ENCODE data around the gene SALL4. TPM values are rescaled to one million over a fixed set of nuclear protein-coding genes. Genes with fewer than 3 reads are reported as not detected.

SALL4 gene
- total and polyA plus RNA-seq, 4 donors: 0.16 to 3.6 (median 1.4) TPM

GRCh38 chr20:51749674-51750036, 52.7 kb downstream of the SALL4 start:
- H3K4me1 ChIP-seq (ENCODE audit: control insufficient read depth in 4 of 4, insufficient read depth in 4 of 4, low read length in 3 of 4): peaks cover 4 to 24% (median 8%) of the 10 kb centered on the region in 4 donors
- no peak for TF ChIP-seq FOXA2 (IDR thresholded peaks at IDR 0.05)
- TF ChIP-seq TAF1 (conservative IDR thresholded peaks at IDR 0.05): no peak
- TF ChIP-seq ATF3 (IDR thresholded peaks at IDR 0.05): no peak
- no peak for TF ChIP-seq RXRA (IDR thresholded peaks at IDR 0.05)
- no peak for TF ChIP-seq HNF4A (conservative IDR thresholded peaks at IDR 0.05)
- TF ChIP-seq YY1 (IDR thresholded peaks at IDR 0.05): no peak
- no peak for TF ChIP-seq NR2F2 (IDR thresholded peaks at IDR 0.05)
- no peak for TF ChIP-seq REST (IDR thresholded peaks at IDR 0.05)
- no peak for TF ChIP-seq GABPA (IDR thresholded peaks at IDR 0.05 in 1 of 2, conservative IDR thresholded peaks at IDR 0.05 in 1 of 2)
- TF ChIP-seq SP1 (IDR thresholded peaks at IDR 0.05): no peak
- no peak for TF ChIP-seq CTCF (IDR thresholded peaks at IDR 0.05; ENCODE audit: low read depth, low read length, missing input control)
- no peak for TF ChIP-seq EGR1 (IDR thresholded peaks at IDR 0.05; ENCODE audit: low read depth in 2 of 2)
- no peak for TF ChIP-seq RAD21 (IDR thresholded peaks at IDR 0.05)
- TF ChIP-seq ZBTB33 (IDR thresholded peaks at IDR 0.05): no peak
- TF ChIP-seq HNF4G (IDR thresholded peaks at IDR 0.05): no peak
- no peak for TF ChIP-seq JUND (IDR thresholded peaks at IDR 0.05)
- no peaks in the 10 kb centered on the region for H3K9me3 ChIP-seq (ENCODE audit: control insufficient read depth in 4 of 4, low read length in 3 of 4)
- WGBS: 34% methylated on average over 1 of the region's 1 CpG
- H3K9ac ChIP-seq (ENCODE audit: low read depth in 1 of 2, low read length in 2 of 2): peak overlapping the region; percentile 11 to 25
- H3K27me3 ChIP-seq (ENCODE audit: control insufficient read depth in 4 of 4, insufficient read depth in 4 of 4, low read length in 3 of 4): no peaks in the 10 kb centered on the region
- peak overlapping the region; percentile 68 to 93 for H3K27ac ChIP-seq (ENCODE audit: low read depth in 1 of 2, low read length in 2 of 2)
- H3K36me3 ChIP-seq (ENCODE audit: control insufficient read depth in 4 of 4, insufficient read depth in 3 of 4, low read depth in 1 of 4, low read length in 3 of 4): no peaks in the 10 kb centered on the region
- no peak for DNase-seq (ENCODE audit: low spot score)
- no peak overlapping the region for H3K4me3 ChIP-seq (ENCODE audit: low read depth in 1 of 3, low read length in 3 of 3)
